GM18502 (cell line): ENCODE results near the gene KIF7.

Experiments used
- ATAC-seq: cut with Tn5 transposase; IDR thresholded peaks from one replicate; pipeline ENCODE4 v1.9.1; 2021; ENCODE audit warnings: mild to moderate bottlenecking; ENCODE audit not compliant: unreplicated experiment, poor library complexity

The KIF7 gene

GRCh38 chr15:89649013-89649625 lies 6.1 kb downstream of the KIF7 start:
- no peak for ATAC-seq

GRCh38 chr15:89648106-89649012 lies 6.9 kb downstream of the KIF7 start:
- ATAC-seq, result no peak

DNA sequence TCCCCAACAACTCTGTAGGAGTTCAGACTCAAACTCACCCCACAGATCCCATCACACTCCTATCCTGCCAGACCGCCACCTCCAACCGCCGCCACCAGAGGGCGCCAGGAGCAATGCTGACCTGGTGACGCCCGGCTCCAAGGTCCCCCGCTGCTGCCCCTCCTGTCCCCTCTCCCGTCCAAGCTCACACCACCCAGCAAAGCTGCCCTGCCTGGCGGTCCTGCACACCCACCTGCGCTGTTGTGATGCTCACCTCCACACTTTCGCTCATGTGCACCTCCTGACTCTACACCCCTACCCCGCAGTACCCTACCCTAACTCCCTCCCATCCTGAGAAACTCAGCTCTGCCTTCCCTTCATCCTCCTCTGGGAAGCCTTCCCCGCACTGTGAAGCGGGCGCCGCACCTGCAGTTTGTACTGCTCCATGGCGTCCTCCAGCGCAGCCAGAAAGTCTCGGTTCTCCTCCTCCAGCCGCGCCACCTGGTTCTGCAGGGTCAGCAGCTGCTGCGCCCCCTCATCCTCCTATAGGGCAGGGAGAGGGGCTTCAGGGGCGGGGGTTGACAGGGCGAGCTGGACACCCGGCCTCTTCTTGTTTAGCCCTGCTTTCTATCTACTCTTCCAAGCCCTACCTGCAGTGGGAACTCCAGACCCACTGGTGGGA lies 7.9 kb downstream of the KIF7 start:
- ATAC-seq, result peak; percentile 54

DNA sequence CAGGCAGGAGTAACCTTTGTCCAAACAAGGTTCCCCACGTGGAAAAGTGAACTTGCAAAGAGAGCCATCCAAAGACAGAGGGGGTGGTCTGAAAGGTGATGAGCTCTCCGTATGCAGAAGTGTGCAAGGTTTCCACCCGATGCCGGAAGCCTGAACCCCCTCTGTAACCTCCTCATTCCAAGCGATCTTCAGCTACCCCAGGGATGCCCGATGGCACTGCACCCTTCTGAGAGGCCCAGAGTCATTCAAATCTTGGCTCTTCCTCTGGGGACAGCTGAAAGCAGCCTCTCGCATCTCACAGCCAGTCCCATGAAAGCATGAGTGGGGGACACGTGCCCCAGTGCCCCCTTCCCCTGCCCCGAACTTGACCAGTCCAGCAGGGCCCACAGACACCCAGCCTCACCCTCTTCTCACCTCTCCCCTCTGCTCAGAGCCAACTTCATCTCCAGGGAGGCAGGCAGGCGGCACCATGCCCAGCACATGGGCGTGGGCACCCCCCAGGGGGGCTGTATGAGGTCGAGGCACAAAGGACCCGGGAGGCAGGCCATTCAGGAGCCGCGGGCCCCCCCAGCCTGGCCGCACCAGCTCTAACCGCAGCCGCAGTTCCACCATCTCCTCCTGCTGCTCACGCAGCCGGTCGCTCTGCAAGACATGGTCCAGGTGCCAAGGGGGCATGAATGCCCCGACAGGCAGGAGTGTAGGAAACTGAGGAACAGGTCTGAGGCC lies 8.7 kb downstream of the KIF7 start:
- ATAC-seq, result no peak

DNA sequence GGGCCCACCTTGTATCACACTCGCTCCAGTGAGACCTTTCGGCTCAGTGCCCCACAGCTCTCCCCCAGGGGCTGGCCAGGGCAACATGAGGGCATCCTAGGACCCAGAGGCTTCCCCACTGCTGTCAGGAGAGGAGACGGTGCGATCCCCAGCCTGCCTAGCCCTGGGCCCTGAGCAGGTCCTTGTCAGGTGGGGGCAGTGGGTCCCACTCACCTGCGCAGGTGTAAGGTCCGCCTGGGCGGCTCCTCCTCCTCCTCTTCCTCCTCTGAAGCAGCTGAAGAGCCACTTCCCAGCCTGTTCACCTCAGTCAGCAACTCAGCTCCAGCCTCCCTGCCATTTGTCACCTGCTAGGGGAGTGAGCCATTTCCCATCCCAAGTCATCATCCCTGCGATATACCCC lies 9.6 kb downstream of the KIF7 start:
- ATAC-seq, result no peak

DNA sequence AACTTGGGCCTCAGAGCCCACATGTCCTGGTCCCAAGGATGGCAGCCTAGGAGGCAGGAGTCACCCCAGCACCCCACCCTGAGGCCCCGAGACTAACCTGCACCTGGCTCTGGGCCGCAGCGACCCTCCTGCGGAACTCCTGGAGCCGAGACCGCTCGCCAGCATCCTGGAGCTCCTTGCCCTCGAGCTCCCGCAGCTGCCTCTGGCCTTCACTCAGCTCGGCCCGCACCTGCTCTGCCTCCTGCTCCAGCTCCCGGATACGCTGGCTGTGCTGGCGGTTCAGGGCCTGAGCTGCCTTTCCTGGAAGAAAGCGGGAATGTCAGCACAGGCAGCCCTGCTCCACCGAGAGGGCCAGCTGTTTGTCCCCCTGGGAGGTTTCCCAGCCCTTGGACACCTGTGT lies 13.2 kb downstream of the KIF7 start:
- no peak for ATAC-seq

GRCh38 chr15:89641053-89641452 lies 14.2 kb downstream of the KIF7 start:
- no peak for ATAC-seq

DNA sequence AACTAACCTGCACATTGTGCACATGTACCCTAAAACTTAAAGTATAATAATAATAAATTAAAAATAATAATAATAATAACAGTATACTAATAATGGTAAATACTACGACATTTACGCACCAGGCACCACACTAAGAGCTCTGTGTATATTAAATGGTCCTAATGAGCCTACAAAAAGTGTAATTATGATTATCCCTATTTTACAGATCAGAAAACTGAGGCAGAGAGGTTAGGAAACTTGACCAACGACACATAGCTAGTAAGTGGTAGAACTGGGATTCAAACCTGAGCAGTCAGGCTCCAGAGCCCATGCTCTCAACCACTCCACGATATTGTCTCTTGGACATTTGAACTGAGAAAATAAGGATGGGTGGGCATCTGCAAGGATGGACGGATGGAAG lies 15.0 kb downstream of the KIF7 start:
- ATAC-seq, result no peak

- no peak for ATAC-seq
Observed at GRCh38 chr15:89633585-89633984, 21.7 kb downstream of the KIF7 start.

- no peak for ATAC-seq
Observed at GRCh38 chr15:89632563-89633430, 22.5 kb downstream of the KIF7 start.

- no peak for ATAC-seq
Observed at GRCh38 chr15:89631902-89632264, 23.4 kb downstream of the KIF7 start.

- no peak for ATAC-seq
Observed at GRCh38 chr15:89630974-89631901, 24.0 kb downstream of the KIF7 start.

- ATAC-seq, result no peak
Observed at GRCh38 chr15:89630260-89630659, 25.0 kb downstream of the KIF7 start.

- ATAC-seq, result no peak
Observed at GRCh38 chr15:89629829-89630228, 25.4 kb downstream of the KIF7 start.

- no peak for ATAC-seq
Observed at GRCh38 chr15:89628806-89629715, 26.2 kb downstream of the KIF7 start.

DNA sequence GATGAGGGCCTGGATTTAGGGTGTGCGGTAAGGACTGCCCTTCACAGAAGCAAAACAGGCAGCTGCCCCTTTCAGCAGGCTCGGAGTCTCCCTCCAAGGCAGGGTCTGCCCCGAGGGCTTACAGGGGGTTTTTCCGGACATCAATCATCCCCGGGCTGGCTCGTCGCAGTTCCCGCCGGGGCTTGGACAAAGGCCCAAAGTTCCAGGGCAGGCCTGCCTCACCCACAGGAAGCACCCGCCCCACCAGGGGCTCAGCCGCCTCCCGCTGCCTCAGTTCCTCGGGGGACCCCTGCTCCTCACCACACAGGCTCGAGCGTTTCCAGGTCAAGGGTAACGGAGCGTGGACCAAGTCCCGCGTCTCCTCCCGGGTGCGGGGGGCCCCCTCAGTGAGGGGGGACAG lies 27.0 kb downstream of the KIF7 start:
- no peak for ATAC-seq

GRCh38 chr15:89627256-89627970 lies 27.9 kb downstream of the KIF7 start:
- ATAC-seq, result no peak
